ENCODE results near the gene TRABD2A.

TRABD2A gene

DNA sequence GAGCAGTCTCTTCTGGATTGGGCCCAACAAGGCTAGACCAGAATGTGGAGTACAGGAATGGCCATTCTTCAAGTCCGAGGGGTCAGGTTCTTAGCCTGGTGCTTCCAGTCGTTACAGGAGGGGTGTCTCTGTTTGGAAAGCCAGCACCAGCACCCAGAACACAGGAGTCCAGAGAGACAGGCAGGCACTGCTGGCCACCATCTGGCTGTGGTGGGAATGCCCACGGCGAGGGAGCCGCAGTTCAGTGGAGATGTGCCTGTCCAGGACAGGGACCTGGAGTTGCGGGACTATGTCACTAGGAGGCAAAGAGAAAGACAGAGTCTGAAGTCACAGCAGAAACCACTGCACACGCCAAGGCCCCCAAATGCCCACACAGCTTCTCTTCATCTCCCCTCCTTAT lies 59.1 kb downstream of the TRABD2A start:
- Histone ChIP-seq H2BK12ac (ENCODE audit: low read length in 2 of 2) (peak overlapping the region in 1 of 2 experiments; percentile 28), H3K23ac (ENCODE audit: low read length in 2 of 2) (no peak overlapping the region), H3K4ac (ENCODE audit: low read depth in 1 of 2, low read length in 2 of 2) (no peak overlapping the region), H3K14ac (ENCODE audit: low read length in 2 of 2) (no peak overlapping the region), H3K4me3 (ENCODE audit: insufficient read depth in 1 of 2, low read depth in 1 of 2, low read length in 2 of 2) (no peak overlapping the region), H3K9me3 (ENCODE audit: control insufficient read depth, low read length) (no peaks in the 10 kb centered on the region), H3K79me1 (replicated peaks; ENCODE audit: low read length, poor library complexity, severe bottlenecking) (no peaks in the 10 kb centered on the region), H4K8ac (ENCODE audit: low read length) (no peak overlapping the region), H2BK5ac (ENCODE audit: low read depth, low read length, poor library complexity, severe bottlenecking) (no peak overlapping the region), H3K9ac (ENCODE audit: low read length) (no peak overlapping the region), H2AFZ (ENCODE audit: low read depth, low read length) (no peak overlapping the region), H2BK15ac (ENCODE audit: low read depth, poor library complexity, severe bottlenecking) (no peak overlapping the region), H2AK5ac (ENCODE audit: low read length, severe bottlenecking) (no peak overlapping the region), H4K91ac (ENCODE audit: low read length) (no peak overlapping the region), H3K36me3 (ENCODE audit: control insufficient read depth in 1 of 2, insufficient read depth in 2 of 2, low read depth in 1 of 2, low read length in 2 of 2) (no peaks in the 10 kb centered on the region), H2BK120ac (ENCODE audit: low read depth, low read length) (no peak overlapping the region), H3K4me2 (ENCODE audit: low read length, poor library complexity, severe bottlenecking) (no peak overlapping the region), H3K27ac (ENCODE audit: low read length, poor library complexity, severe bottlenecking) (no peak overlapping the region), H3K18ac (ENCODE audit: low read depth in 1 of 2, low read length in 2 of 2) (no peak overlapping the region), H3K4me1 (ENCODE audit: control insufficient read depth, insufficient read depth, low read depth, low read length) (no peaks in the 10 kb centered on the region), H3K27me3 (ENCODE audit: control insufficient read depth in 1 of 2, insufficient read depth in 1 of 2, low read length in 2 of 2) (peaks cover 0 to 11% of the 10 kb centered on the region in 2 experiments)
- WGBS, result 93% methylated on average over 5 of the region's 7 CpGs
- no peak for DNase-seq

DNA sequence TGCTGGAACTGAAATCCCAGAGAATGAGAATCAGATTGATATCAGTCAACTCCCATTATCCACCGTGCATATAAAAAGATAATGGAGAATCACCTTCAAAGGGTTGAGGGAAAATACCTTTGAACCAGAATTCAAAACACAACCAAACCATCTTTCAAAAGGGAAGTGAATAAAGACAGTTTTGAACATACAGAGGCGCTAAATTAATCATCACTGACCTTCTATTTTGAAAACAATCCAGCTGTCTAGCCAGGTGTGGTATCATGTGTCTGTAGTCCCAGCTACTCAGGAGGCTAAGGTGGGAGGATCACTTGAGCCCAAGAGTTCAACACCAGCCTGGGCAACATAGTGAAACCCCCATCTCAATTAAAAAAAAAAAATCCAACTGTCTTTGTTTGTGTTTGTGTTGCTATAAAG lies 63.6 kb downstream of the TRABD2A start:
- Histone ChIP-seq H3K36me3 (ENCODE audit: control insufficient read depth in 1 of 2, insufficient read depth in 2 of 2, low read depth in 1 of 2, low read length in 2 of 2) (no peaks in the 10 kb centered on the region), H3K79me1 (replicated peaks; ENCODE audit: low read length, poor library complexity, severe bottlenecking) (no peaks in the 10 kb centered on the region), H3K4me1 (ENCODE audit: control insufficient read depth, insufficient read depth, low read depth, low read length) (peaks cover 1% of the 10 kb centered on the region), H3K23ac (ENCODE audit: low read length in 2 of 2) (no peak overlapping the region), H3K14ac (ENCODE audit: low read length in 2 of 2) (no peak overlapping the region), H3K27me3 (ENCODE audit: control insufficient read depth in 1 of 2, insufficient read depth in 1 of 2, low read length in 2 of 2) (peaks cover 12 to 29% of the 10 kb centered on the region in 2 experiments), H2BK5ac (ENCODE audit: low read depth, low read length, poor library complexity, severe bottlenecking) (no peak overlapping the region), H3K18ac (ENCODE audit: low read depth in 1 of 2, low read length in 2 of 2) (no peak overlapping the region), H3K4me3 (ENCODE audit: insufficient read depth in 1 of 2, low read depth in 1 of 2, low read length in 2 of 2) (no peak overlapping the region), H4K91ac (ENCODE audit: low read length) (no peak overlapping the region), H2BK12ac (ENCODE audit: low read length in 2 of 2) (no peak overlapping the region), H2AK5ac (ENCODE audit: low read length, severe bottlenecking) (no peak overlapping the region), H3K9ac (ENCODE audit: low read length) (no peak overlapping the region), H3K4me2 (ENCODE audit: low read length, poor library complexity, severe bottlenecking) (no peak overlapping the region), H2AFZ (ENCODE audit: low read depth, low read length) (no peak overlapping the region), H3K27ac (ENCODE audit: low read length, poor library complexity, severe bottlenecking) (no peak overlapping the region), H2BK15ac (ENCODE audit: low read depth, poor library complexity, severe bottlenecking) (no peak overlapping the region), H3K4ac (ENCODE audit: low read depth in 1 of 2, low read length in 2 of 2) (no peak overlapping the region), H2BK120ac (ENCODE audit: low read depth, low read length) (no peak overlapping the region), H4K8ac (ENCODE audit: low read length) (no peak overlapping the region), H3K9me3 (ENCODE audit: control insufficient read depth, low read length) (no peaks in the 10 kb centered on the region)
- WGBS, result no CpG with 5 or more reads among the region's 2 CpGs
- no peak for DNase-seq

DNA sequence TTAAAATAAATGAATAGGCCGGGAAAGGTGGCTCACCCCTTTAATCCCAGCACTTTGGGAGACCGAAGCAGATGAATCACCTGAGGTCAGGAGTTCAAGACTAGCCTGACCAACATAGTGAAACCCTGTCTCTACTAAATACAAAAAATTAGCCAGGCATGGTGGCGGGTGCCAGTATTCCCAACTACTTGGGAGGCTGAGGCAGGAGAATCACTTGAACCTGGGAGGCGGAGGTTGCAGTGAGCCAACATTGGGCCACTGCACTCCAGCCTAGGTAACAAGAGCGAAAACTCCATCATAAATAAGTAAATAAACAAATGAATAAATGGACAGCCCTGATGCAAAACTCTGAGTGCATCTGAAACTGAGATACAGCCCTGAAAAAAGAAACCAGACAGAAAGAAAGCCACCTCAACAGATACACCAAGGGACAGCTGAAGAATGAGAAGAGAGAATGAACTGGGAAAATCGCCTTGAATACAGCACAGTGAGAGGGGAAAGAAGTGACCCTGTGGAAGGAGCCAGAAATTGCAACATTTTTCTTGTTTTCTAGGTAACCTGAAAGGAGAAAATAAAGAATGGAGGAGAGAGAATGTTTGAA lies 64.4 kb downstream of the TRABD2A start:
- Histone ChIP-seq H3K23ac (ENCODE audit: low read length in 2 of 2) (no peak overlapping the region), H3K18ac (ENCODE audit: low read depth in 1 of 2, low read length in 2 of 2) (no peak overlapping the region), H2AFZ (ENCODE audit: low read depth, low read length) (no peak overlapping the region), H3K14ac (ENCODE audit: low read length in 2 of 2) (no peak overlapping the region), H2BK5ac (ENCODE audit: low read depth, low read length, poor library complexity, severe bottlenecking) (no peak overlapping the region), H3K27ac (ENCODE audit: low read length, poor library complexity, severe bottlenecking) (no peak overlapping the region), H3K79me1 (replicated peaks; ENCODE audit: low read length, poor library complexity, severe bottlenecking) (no peaks in the 10 kb centered on the region), H3K9ac (ENCODE audit: low read length) (no peak overlapping the region), H3K27me3 (ENCODE audit: control insufficient read depth in 1 of 2, insufficient read depth in 1 of 2, low read length in 2 of 2) (peaks cover 12 to 29% of the 10 kb centered on the region in 2 experiments), H3K4me2 (ENCODE audit: low read length, poor library complexity, severe bottlenecking) (no peak overlapping the region), H3K9me3 (ENCODE audit: control insufficient read depth, low read length) (no peaks in the 10 kb centered on the region), H2BK120ac (ENCODE audit: low read depth, low read length) (no peak overlapping the region), H4K8ac (ENCODE audit: low read length) (no peak overlapping the region), H3K4me1 (ENCODE audit: control insufficient read depth, insufficient read depth, low read depth, low read length) (peaks cover 1% of the 10 kb centered on the region), H2BK15ac (ENCODE audit: low read depth, poor library complexity, severe bottlenecking) (no peak overlapping the region), H2AK5ac (ENCODE audit: low read length, severe bottlenecking) (no peak overlapping the region), H3K4me3 (ENCODE audit: insufficient read depth in 1 of 2, low read depth in 1 of 2, low read length in 2 of 2) (no peak overlapping the region), H3K4ac (ENCODE audit: low read depth in 1 of 2, low read length in 2 of 2) (no peak overlapping the region), H4K91ac (ENCODE audit: low read length) (no peak overlapping the region), H2BK12ac (ENCODE audit: low read length in 2 of 2) (no peak overlapping the region), H3K36me3 (ENCODE audit: control insufficient read depth in 1 of 2, insufficient read depth in 2 of 2, low read depth in 1 of 2, low read length in 2 of 2) (no peaks in the 10 kb centered on the region)
- WGBS, result 90% methylated on average over 5 of the region's 6 CpGs
- DNase-seq, result no peak

DNA sequence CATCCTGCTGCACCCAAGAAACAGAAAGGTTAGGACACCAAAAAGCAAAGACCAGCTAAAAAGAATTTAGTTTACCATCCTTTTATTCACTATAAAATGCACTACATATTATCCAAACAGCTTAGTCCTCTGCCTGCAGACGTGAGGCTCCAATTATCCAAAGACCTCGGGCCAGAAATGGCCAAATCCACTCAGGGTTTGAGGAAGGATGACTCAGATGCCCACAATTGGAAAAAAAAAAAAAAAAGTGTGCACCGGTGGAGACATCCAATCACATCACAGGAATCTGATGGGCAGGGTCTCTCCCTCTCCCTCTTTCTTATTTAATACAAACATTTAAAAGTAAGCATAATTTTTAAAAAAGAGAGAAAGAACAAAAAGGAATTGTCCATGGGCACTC lies 65.7 kb downstream of the TRABD2A start:
- H3K4ac ChIP-seq (ENCODE audit: low read depth in 1 of 2, low read length in 2 of 2), result no peak overlapping the region
- no peak overlapping the region for H3K4me2 ChIP-seq (ENCODE audit: low read length, poor library complexity, severe bottlenecking)
- peak overlapping the region in 1 of 2 experiments; percentile 58 for H3K14ac ChIP-seq (ENCODE audit: low read length in 2 of 2)
- H2AFZ ChIP-seq (ENCODE audit: low read depth, low read length), result no peak overlapping the region
- H3K4me3 ChIP-seq (ENCODE audit: insufficient read depth in 1 of 2, low read depth in 1 of 2, low read length in 2 of 2), result no peak overlapping the region
- no peak overlapping the region for H3K27ac ChIP-seq (ENCODE audit: low read length, poor library complexity, severe bottlenecking)
- H2BK12ac ChIP-seq (ENCODE audit: low read length in 2 of 2), result no peak overlapping the region
- H2BK5ac ChIP-seq (ENCODE audit: low read depth, low read length, poor library complexity, severe bottlenecking), result no peak overlapping the region
- no peak overlapping the region for H2BK120ac ChIP-seq (ENCODE audit: low read depth, low read length)
- peaks cover 16 to 24% of the 10 kb centered on the region in 2 experiments for H3K27me3 ChIP-seq (ENCODE audit: control insufficient read depth in 1 of 2, insufficient read depth in 1 of 2, low read length in 2 of 2)
- H4K91ac ChIP-seq (ENCODE audit: low read length), result no peak overlapping the region
- no peak overlapping the region for H3K18ac ChIP-seq (ENCODE audit: low read depth in 1 of 2, low read length in 2 of 2)
- H2BK15ac ChIP-seq (ENCODE audit: low read depth, poor library complexity, severe bottlenecking), result no peak overlapping the region
- H3K36me3 ChIP-seq (ENCODE audit: control insufficient read depth in 1 of 2, insufficient read depth in 2 of 2, low read depth in 1 of 2, low read length in 2 of 2), result no peaks in the 10 kb centered on the region
- H3K9ac ChIP-seq (ENCODE audit: low read length), result no peak overlapping the region
- H3K79me1 ChIP-seq (replicated peaks; ENCODE audit: low read length, poor library complexity, severe bottlenecking), result no peaks in the 10 kb centered on the region
- 57% methylated on average over 2 of the region's 3 CpGs for WGBS
- no peak for DNase-seq
- H3K4me1 ChIP-seq (ENCODE audit: control insufficient read depth, insufficient read depth, low read depth, low read length), result peaks cover 1% of the 10 kb centered on the region
- H3K23ac ChIP-seq (ENCODE audit: low read length in 2 of 2), result no peak overlapping the region
- H2AK5ac ChIP-seq (ENCODE audit: low read length, severe bottlenecking), result no peak overlapping the region
- H3K9me3 ChIP-seq (ENCODE audit: control insufficient read depth, low read length), result no peaks in the 10 kb centered on the region
- H4K8ac ChIP-seq (ENCODE audit: low read length), result no peak overlapping the region

Measured in mesenchymal stem cell (in vitro differentiated cells and primary cell).